NCI-H1694 treated with DMSO at 0.1 percent for 48 hours (cell line): ENCODE data around the gene GHDC.
A peak's percentile ranks its signal among the peaks of the same experiment; 100 is the strongest.

ENCODE experiments used
- DNase-seq: peaks from one replicate; lab custom pipeline; 2025; lab: John Stamatoyannopoulos, UW

Gene GHDC

DNA sequence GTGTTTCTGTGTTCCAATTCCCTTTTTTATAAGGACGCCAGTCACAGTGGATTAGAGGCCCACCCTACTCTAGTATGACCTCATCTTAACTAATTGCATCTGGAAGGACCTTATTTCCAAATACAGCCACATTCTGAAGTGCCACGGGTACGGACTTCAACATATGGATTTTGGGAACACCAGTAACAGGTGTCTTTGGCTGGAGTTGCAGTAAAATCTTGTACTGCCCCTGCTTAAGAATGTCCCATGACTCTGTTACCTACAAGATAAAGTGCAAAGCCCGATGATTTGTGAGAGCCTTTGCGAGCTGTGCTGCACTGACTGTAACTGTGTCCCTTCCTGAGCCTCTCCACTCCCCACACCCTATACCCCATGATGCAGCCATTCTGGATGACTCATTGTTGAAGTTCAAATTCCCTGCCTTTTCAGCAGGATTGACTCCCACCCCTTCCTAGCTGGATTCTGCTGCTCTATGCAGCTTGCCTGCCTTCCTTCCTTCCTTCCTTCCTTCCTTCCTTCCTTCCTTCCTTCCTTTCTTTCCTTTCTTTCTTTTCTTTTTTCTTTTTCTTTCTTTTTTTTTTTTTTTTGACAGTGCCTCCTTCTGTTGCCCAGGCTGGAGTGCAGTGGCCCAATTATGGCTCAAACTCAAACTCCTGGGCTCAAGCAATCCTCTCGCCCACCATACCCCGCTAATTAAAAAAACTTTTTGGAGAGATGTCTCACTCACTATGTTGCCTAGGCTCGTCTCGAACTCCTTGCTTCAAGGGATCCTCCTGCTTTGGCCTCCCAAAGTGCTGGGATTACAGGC is 11.2 kb downstream of the GHDC start:
- no peak for DNase-seq

DNA sequence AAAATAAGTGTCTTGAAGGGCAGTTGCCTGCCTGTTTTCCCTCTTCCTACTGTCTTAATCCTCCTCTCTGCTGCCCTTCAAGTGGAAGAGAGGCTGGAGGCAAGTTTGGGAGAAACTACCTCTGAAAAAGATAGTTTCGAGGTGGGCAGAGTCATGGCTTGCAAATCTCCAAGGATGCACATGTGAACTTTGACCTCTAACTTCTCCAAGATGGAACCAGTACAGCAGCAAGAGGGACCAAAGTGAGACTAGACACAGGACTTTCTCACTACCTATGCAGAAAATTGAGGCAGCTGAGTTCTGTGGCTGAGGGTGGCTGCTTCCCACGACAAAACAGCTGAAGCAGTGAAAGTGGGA is 12.5 kb downstream of the GHDC start:
- no peak for DNase-seq

DNA sequence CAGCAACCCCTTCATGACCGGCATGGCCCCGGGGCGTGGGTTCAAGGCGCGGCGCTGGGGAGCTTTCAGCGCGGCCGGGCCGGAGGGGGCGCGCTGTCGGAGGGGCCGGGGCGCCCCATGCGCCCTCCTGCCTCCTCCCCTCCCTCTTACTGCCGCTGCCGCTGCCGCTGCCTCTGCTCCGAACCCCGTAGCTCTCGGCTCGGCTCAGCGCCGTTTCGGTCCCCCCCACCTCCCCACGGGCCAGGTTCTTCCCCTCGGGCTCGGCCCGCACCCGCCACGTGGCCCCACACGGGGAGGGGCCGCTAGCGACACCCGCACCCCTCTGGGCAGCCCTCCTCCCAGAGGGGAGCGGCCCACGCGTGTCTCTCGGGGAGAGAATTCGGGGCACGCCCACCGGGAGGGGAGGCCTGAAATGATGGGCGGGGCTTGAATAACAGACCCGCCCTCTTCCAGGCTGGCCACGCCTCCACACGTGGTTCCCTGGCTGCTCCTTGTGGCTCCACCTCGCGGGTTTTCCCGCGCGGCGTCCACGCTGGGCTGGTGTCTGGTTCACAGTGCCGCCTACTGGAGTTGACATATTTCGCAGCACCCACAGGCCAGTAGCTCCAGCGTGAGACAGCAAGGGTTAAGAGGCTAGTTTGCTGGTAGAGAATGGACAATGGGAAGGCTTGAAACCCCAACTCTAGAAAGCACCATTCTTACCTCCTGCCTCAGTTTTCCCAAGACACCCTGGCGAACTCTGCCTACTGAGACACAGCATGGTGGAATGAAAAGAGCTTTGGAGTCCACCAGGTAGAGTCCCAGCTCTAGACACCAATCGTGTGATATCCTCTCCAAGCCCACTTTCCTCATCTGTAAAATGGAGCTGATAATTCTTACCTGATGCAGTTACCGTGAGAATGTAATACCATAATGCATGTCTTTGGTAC is 13.1 kb downstream of the GHDC start, which contains the start of gene KCNH4:
Gene KCNH4 (minus strand): TSS at position 221 of the 929 bp plus-strand sequence. CDS start 197 bp downstream, at position 24.
- DNase-seq, result peak; percentile 79

GRCh38 chr17:42180411-42180921 is 13.8 kb downstream of the GHDC start:
- DNase-seq, result no peak

DNA sequence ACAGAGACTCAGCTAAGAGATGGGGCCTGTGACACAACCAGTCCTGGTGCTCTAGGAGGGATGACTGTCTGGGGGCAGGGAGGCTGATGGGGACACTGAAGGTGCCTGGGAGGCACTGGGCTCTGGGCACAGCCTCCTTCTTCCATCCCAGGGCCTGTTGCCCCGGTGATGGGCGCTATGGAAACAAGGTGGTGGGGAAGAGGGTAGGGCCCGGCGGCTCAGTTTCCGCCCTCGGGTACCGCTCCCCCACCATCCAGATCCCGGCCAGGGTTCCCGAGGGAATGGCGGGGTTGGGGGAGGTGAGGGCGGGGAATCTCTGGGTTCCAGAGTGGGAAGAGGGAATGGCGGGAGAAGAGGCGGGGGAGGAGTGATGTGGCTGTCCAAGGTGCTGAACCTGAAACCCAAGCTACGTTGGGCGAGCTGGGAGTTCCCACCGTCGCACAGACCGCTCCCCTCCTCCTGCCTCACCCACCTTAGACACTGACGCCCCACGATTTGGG is 14.3 kb downstream of the GHDC start:
- DNase-seq, result no peak

- no peak for DNase-seq
These were observed 15.0 kb downstream of the GHDC start for GRCh38 chr17:42179335-42179734.

GRCh38 chr17:42178817-42179216 is 15.5 kb downstream of the GHDC start:
- DNase-seq, result no peak

DNA sequence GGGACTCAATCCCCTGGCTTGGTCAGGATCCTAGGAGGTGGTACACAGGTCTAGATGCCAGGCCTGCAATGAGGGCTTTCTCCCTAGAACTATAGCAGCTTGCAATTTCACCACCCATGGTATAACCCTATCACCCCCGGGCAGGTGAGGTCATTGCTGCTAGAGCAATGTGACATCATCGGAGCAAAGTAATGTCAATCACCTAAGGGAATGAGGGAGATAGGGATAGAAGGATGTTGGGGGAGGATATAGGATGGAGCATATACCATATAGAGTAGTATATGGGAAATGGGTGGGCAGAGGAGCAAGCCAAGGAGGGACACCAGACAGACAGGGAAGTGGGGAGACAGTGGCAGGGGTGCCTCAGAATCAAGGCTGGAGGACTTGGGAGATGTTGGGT is 16.6 kb downstream of the GHDC start:
- no peak for DNase-seq

DNA sequence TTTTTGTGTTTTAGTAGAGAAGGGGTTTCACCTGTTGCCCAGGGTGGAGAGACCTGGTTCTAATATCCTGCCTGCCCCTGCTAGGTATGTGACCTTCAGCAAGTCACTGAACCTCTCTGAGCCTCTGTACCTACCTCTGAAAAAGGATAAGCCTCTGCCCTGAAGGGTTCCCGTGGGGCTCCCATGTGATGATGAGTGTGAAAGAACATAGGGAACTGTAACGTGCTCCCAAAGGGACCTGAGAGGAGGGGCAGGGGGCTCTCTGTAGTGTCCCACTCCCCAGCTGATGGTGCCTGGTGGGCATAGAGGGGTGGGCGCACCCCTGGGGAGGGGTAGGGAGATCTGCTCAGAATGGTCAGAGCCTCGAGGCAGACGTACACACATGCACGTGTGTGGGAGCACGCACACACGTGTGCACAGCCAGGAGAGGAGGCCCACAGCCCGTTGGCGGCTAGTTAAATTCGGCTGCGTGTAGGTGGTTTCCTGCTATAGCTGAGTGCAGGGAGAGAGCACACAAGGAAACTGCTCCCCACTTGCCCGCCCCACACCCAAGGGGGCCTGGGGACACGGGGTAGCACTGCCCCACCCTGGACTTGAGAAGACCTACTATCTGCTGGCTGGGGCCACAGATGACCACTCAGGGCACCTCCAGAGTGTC is 20.0 kb downstream of the GHDC start:
- no peak for DNase-seq

DNA sequence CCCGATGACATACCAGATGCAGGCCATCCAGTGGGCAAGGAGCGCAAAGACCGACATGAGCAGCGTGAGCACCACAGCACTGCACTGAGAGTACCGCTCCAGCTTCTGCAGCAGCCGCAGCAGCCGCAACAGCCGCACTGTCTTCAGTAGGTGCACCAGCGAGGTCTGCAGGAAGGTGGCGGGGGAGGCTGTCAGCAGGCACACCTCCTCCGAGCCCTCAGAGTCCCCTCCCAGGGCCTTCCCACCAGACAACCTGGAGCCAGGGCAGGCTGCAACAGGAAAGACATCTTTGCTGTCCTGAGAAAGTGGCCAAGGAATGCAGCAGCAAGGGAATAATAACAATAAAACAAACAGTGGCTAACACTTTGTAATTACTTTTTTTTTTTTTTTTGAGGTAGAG is 22.5 kb downstream of the GHDC start:
- no peak for DNase-seq

- no peak for DNase-seq
These were observed 24.9 kb downstream of the GHDC start for GRCh38 chr17:42169351-42169750.

DNA sequence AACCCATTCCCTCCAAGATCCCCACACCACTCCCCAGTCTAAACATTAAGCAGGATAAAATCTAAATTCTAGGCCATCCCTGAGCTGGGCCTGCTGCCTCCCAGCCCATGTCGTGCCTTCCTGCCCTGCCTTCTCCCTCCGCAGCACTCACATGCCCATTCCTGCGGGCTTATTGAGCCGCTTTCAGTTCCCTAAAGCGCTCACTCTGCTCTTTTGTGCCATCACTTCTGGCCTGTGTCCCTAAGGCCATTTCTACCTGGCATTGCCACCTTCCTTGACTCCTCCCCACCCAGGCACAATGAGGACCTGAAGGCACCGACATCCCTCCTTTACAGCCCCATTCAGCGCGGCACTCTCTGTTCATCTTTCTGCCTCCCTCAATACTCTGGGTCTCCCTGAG is 26.5 kb downstream of the GHDC start:
- DNase-seq, result no peak

GRCh38 chr17:42166196-42166763 is 28.0 kb downstream of the GHDC start:
- DNase-seq, result no peak

DNA sequence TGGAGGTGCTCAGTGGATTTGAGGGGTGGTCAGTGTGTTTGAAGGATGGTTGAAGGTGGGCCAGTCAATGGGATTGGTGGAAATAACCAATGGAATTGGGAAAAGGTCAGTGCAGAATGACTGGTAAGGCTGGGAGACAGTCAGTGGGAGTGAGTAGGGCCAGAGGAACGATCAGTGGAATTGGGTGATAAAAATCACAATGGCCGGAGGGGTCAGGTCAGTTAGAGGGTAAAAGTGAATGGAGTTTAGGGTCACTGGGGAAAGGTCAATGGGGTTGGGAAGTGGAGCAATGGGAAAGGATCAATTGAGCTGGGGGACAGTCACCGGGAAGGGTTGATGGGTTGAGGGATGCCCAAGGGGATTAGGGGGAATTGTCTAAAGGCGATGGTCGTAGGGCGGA is 28.5 kb downstream of the GHDC start:
- DNase-seq, result no peak

GRCh38 chr17:42163696-42164407 is 30.4 kb downstream of the GHDC start:
- DNase-seq, result no peak

DNA sequence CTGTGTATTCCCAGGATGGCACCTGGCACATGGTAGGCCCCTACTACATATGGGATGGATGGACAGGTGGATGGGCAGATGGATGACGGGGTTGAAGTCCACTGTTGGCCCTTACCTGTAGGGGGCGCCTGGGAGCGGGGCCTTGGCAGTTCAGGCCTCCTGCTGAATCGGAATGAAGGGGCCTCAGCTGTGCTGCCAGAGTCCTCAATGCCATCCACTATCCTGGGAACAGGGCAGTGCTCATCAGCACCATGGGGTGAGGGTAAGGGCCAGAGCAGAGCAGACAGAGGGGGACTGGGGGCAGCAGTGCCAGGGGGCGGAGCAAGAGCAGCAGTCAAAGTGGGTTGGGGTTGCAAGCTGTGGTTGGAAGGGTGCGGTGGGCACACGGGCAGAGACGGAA is 31.2 kb downstream of the GHDC start:
- DNase-seq, result no peak

- no peak for DNase-seq
These were observed 33.8 kb downstream of the GHDC start for GRCh38 chr17:42160531-42160910.

DNA sequence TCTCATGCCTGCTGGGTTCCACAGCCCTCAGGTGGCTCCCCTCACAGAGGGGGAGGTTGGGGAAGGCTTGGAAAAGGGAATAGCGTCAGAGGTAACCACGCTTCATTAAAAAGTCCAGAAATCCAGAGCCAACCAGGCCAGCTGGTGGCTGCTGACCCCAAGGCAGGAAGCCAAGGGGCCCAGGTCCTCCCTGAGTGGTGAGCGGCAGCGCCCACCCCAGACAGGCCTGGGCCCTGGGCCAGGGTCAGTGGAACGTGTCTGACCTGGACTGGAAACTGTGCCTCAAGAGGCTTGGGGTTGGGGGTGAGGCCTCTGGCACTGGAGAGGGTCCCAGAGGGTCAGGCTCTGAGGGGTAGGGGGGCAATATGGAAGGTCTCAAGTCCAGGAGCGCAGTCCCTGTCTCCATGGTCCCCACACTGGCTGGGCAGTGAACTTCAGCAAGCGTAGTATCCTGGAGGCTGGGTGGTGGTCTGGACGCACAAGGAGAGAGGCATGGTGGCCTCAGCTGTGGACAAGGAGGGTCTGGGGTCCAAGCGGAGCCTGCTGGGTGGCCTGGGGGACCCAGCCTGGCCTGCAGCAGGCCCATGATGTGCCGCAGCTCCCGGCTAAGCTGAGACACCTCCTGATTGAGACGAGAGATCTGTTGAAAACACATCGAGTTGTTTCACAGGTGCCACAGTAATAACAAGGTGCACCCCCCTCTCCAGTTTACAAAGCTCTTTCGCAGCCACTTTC is 34.3 kb downstream of the GHDC start:
- DNase-seq, result no peak

DNA sequence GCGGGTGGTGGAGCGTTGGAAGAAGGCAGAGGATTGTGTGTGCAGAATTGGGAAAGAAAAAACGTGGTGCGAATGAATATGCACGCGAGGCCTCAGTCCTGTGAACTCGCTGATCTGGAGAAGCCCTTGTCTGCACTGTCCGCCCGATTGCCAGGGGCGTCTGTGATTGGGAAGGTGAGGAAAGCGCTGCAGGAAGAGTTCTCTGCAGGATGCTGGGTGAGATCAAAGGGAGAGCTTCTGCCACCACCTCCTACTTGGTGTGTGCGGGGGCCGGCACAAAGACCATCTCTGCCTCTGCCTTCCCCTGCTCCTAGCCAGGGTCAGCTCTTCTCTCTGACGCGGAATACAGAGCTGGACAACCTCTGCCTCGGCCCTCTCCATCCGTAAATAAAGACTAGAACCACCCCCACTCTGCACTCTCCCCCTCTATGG is 38.7 kb downstream of the GHDC start:
- DNase-seq, result no peak
